HG03520 (cell line): ENCODE data around the gene MIEF2.

Experiments used
- ATAC-seq: cut with Tn5 transposase; IDR thresholded peaks from one replicate; pipeline ENCODE4 v1.9.1; 2021; ENCODE audit warnings: mild to moderate bottlenecking, moderate library complexity; ENCODE audit not compliant: unreplicated experiment

Gene MIEF2

GRCh38 chr17:18254888-18255649 is 5.4 kb upstream of the MIEF2 start:
- ATAC-seq, result no peak

- no peak for ATAC-seq
Measured at GRCh38 chr17:18256351-18256750, 4.1 kb upstream of the MIEF2 start.

GRCh38 chr17:18256776-18257175 is 3.7 kb upstream of the MIEF2 start:
- ATAC-seq, result no peak

DNA sequence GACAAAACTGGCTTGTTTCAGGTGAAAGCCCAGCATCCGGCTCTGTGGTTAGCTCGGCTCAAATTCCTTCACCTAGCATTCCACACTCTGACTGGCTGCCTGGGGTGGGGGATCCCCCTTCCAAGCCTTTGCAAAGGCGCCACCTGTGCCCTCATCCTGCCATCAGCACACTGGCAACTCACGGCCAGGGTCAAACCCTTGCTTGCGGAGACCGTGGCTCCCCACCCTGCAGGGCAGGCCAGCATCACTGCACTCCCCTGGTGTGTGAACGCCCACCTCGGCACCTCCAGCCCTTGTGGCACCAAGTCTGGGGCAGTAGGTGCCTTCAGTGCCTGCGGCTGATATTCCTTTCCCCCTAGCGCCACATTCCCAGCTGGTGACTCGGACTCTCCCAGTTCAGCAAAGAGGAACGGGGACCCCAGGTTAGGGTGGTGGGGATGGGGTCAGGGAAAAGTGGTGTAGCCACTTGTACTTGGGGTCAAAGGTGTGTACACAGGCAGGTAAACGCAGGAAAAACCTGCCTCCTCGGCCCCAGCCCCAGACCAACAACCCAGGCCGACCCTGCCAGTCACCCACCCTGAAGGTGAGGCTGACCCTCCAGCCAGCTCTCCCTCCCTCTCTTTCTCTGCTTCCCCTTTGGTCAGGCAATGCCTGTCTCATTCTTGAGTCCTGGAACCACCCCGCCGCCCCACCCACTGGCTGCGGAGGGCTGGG is 3.0 kb upstream of the MIEF2 start:
- no peak for ATAC-seq

DNA sequence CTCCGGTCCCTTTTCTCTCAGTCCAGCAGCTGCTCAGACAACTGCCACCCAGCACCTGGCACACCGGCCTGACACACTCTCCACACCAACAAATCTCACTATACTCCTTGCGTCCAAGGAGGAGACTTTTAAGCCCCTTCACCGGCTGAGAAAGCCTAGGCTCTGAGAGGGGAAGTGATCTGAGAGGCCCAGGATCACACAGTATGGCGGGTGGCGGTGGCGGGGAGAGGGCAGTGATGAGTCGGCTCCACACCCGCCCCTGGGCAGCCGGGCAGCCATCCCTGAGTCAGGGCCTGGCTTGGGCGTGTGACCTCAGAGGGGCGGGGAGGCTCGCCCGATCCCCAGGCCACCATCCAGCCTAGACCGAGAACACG is 2.5 kb upstream of the MIEF2 start:
- no peak for ATAC-seq

- ATAC-seq, result no peak
Measured at GRCh38 chr17:18258356-18259038, 2.0 kb upstream of the MIEF2 start, which contains the start of gene FLII. Gene FLII, minus strand, starts transcription at chr17:18258738. Its CDS starts 48 bp downstream, at chr17:18258690.

DNA sequence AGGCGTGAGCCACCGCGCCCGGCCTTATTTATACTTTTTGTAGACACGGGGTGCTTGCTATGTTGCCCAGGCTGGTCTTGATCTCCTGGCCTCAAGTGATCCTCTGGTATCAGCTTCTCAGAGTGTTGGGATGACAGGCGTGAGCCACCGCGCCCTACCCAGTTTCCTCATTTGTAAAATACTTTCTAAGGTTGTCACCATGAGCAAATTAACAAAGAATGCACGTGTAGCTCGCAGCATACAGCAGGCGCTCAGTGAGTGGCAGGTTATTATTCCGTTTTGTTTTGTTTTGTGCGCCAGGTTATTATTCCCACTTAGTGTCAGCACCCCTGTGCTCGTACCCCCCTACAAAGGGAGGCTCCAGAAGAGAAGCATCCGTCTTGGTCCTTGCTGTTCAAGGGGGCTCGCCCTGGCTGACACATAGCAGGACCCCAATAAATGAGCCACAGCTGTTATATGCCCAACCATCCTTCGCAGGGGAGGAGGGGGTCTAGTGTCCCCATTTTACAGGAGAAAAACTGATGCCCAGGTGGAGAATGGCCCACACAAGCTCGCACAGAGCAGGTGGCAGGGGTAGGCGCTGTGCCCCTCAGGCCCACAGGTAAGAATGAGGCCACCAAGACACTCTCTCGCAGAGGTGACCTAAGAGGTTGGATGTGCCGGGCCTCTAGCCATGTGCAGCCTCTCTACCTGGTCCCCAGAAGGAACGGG is 686 bp upstream of the MIEF2 start:
- ATAC-seq, result no peak

DNA sequence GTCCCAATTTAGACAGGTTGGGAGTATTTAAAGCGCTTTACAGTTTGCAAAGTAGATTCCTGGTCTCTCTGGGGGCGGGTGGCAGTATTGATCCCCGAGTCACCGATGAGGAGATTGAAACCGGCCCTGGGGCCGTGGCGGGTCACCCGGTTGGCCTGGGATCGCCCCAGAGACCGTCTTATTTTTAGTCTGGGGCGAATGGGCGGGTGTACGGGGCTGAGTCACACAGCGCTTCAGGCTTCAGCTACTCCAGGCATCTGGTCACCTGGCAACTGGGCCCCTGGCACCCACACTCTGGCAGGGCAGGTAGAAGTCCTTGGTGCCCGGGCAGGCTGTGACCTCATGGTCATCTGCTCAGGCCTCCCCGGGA is 669 bp downstream of the MIEF2 start:
- no peak for ATAC-seq

DNA sequence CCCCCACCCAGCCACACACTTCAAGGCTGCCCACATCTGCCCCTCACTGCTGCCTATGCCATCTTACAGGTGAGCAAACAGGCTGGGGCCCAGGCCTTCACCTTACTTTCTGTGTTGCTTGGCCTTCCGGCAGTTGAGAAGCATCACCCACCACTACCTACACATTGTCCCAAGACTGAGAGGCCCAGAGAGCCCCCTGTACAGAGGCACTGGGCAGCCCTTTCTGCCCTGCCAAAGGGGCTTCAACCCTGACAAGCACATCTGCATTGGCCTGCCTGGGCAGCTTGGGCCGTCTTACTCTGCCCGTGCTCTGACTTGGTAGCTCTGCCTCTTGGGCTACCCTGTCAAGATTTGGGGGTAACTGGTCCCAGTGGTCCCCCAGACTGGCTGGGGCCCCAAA is 1.2 kb downstream of the MIEF2 start:
- no peak for ATAC-seq

GRCh38 chr17:18262111-18262510 is 1.6 kb downstream of the MIEF2 start:
- ATAC-seq, result no peak

DNA sequence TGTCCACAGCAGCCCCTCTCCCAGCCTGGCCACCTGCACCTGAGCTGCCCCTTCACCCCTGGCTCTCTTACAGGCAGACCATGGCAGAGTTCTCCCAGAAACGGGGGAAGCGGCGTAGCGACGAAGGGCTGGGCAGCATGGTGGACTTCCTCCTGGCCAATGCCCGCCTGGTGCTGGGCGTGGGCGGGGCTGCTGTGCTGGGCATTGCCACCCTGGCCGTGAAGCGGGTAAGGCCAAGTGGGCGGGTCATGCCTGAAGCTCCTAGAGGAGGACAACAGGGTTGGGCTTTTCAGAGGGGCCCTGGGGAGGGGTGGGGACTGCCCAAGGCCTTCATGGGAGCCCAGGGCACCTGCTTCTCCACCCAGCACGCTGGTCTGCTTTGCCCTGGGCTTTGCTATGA is 2.2 kb downstream of the MIEF2 start:
- ATAC-seq, result no peak

- no peak for ATAC-seq
Measured at GRCh38 chr17:18263885-18264682, 3.6 kb downstream of the MIEF2 start.

- no peak for ATAC-seq
Measured at GRCh38 chr17:18267366-18267765, 6.9 kb downstream of the MIEF2 start.

- no peak for ATAC-seq
Measured at GRCh38 chr17:18267927-18268711, 7.7 kb downstream of the MIEF2 start.

- no peak for ATAC-seq
Measured at GRCh38 chr17:18270046-18270931, 9.8 kb downstream of the MIEF2 start.

DNA sequence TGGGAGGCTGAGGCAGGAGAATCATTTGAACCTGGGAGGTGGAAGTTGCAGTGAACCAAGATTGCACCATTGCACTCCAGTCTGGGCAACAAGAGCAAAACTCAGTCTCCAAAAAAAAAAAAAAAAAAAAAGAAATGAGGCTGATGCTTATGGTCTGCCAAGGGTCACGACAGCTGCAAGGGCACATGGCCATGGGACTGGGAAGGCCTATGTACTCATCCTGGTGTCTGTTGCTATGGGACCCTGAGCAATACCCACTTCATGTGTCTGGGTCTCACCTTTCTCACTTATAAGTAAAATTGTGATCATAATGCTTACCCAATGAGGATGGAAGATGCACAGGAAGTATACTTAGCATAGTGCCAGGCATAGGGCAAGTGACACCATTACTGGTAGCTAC is 16.6 kb downstream of the MIEF2 start:
- ATAC-seq, result no peak

GRCh38 chr17:18278867-18279266 is 18.4 kb downstream of the MIEF2 start:
- ATAC-seq, result no peak

- no peak for ATAC-seq
Measured at GRCh38 chr17:18280249-18280648, 19.8 kb downstream of the MIEF2 start.
